ENCODE results near the gene GLI3.

GLI3 gene

GRCh38 chr7:42012313-42012712 lies 224.7 kb downstream of the GLI3 start:
- TF ChIP-seq, protein P1, sequence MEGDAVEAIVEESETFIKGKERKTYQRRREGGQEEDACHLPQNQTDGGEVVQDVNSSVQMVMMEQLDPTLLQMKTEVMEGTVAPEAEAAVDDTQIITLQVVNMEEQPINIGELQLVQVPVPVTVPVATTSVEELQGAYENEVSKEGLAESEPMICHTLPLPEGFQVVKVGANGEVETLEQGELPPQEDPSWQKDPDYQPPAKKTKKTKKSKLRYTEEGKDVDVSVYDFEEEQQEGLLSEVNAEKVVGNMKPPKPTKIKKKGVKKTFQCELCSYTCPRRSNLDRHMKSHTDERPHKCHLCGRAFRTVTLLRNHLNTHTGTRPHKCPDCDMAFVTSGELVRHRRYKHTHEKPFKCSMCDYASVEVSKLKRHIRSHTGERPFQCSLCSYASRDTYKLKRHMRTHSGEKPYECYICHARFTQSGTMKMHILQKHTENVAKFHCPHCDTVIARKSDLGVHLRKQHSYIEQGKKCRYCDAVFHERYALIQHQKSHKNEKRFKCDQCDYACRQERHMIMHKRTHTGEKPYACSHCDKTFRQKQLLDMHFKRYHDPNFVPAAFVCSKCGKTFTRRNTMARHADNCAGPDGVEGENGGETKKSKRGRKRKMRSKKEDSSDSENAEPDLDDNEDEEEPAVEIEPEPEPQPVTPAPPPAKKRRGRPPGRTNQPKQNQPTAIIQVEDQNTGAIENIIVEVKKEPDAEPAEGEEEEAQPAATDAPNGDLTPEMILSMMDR (IDR thresholded peaks at IDR 0.05; ENCODE audit: low read depth, low read length): no peak

GRCh38 chr7:42011846-42012245 lies 225.2 kb downstream of the GLI3 start:
- no peak for DNase-seq
- no peak overlapping the region for H3K4me3 ChIP-seq (ENCODE audit: low read depth, low read length)
- H3K27ac ChIP-seq: no peak overlapping the region
- peaks cover 4% of the 10 kb centered on the region for H3K27me3 ChIP-seq (ENCODE audit: insufficient read depth, low read depth, severe bottlenecking)
- no peaks in the 10 kb centered on the region for H3K36me3 ChIP-seq
- peaks cover 12% of the 10 kb centered on the region for H3K9me3 ChIP-seq (ENCODE audit: severe bottlenecking)
- TF ChIP-seq, protein P1 (IDR thresholded peaks at IDR 0.05; ENCODE audit: low read depth, low read length): no peak

More at GRCh38 chr7:42012313-42012712, 224.7 kb downstream of the GLI3 start:
- no peak for DNase-seq
- no peak overlapping the region for H3K27ac ChIP-seq
- peaks cover 4% of the 10 kb centered on the region for H3K27me3 ChIP-seq (ENCODE audit: insufficient read depth, low read depth, severe bottlenecking)
- no peaks in the 10 kb centered on the region for H3K36me3 ChIP-seq
- H3K4me3 ChIP-seq (ENCODE audit: low read depth, low read length): no peak overlapping the region
- peaks cover 12% of the 10 kb centered on the region for H3K9me3 ChIP-seq (ENCODE audit: severe bottlenecking)

DNA sequence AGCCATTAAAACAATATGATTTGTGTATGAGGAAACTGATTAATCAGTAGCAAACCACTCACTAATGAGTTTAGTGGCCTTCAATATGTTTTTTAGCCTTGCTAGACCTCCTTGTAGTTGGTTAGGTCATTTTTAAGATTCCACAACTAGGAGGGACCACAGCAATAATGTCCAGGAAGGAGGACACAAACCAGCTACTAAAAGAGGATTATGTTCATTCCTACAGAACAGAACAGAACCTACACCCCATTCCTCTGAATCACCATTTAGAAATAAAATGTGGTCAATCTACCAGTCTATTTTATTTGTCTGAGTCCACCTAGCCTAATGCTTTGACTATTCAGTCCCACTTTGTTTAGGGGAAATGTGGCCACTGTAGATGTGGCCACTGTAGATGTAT lies 226.3 kb downstream of the GLI3 start:
- TF ChIP-seq, protein P1 (IDR thresholded peaks at IDR 0.05; ENCODE audit: low read depth, low read length): no peak
- Histone ChIP-seq H3K9me3 (ENCODE audit: severe bottlenecking) (peaks cover 12% of the 10 kb centered on the region), H3K36me3 (no peaks in the 10 kb centered on the region), H3K27ac (no peak overlapping the region), H3K4me3 (ENCODE audit: low read depth, low read length) (no peak overlapping the region), H3K27me3 (ENCODE audit: insufficient read depth, low read depth, severe bottlenecking) (peaks cover 8% of the 10 kb centered on the region)
- DNase-seq: no peak

GRCh38 chr7:42006801-42007513 lies 230.1 kb downstream of the GLI3 start:
- no peak for DNase-seq
- no peak overlapping the region for H3K27ac ChIP-seq
- no peaks in the 10 kb centered on the region for H3K9me3 ChIP-seq (ENCODE audit: severe bottlenecking)
- no peaks in the 10 kb centered on the region for H3K36me3 ChIP-seq
- H3K4me3 ChIP-seq (ENCODE audit: low read depth, low read length): no peak overlapping the region
- TF ChIP-seq, protein P1 (IDR thresholded peaks at IDR 0.05; ENCODE audit: low read depth, low read length): no peak
- H3K27me3 ChIP-seq (ENCODE audit: insufficient read depth, low read depth, severe bottlenecking): peaks cover 23% of the 10 kb centered on the region

- peaks cover 28% of the 10 kb centered on the region for H3K27me3 ChIP-seq (ENCODE audit: insufficient read depth, low read depth, severe bottlenecking)
- TF ChIP-seq, protein P1 (IDR thresholded peaks at IDR 0.05; ENCODE audit: low read depth, low read length): no peak
- no peaks in the 10 kb centered on the region for H3K9me3 ChIP-seq (ENCODE audit: severe bottlenecking)
- no peak overlapping the region for H3K4me3 ChIP-seq (ENCODE audit: low read depth, low read length)
- no peak overlapping the region for H3K27ac ChIP-seq
- no peak for DNase-seq
- no peaks in the 10 kb centered on the region for H3K36me3 ChIP-seq
These were observed 234.4 kb downstream of the GLI3 start for GRCh38 chr7:42002654-42003053.
